Body of pancreas (tissue), 4 donors: ENCODE measurements around the gene ZNF76. TPM values are rescaled to one million over a fixed set of nuclear protein-coding genes. Genes with fewer than 3 reads are reported as not detected.

ENCODE experiments used
- ATAC-seq: fragments of 150-250 bp; one replicate; pipeline ENCODE4 v1.9.1; 2016
- DNase-seq, 4 donors: peaks; one replicate each; pipeline ENCODE4 v3.0.0-alpha.2; 2019
- H3K27ac ChIP-seq, 4 donors: fragments of 200-600 bp; sonication (generic); 1 replicate in 3 of 4; 2 replicates in 1 of 4; pipeline versions ENCODE4 v1.5.1 to v1.6.1; 2016 to 2019; ENCODE audit warnings: mild to moderate bottlenecking in 1 of 4, mixed read lengths in 1 of 4, moderate library complexity in 1 of 4
- H3K27me3 ChIP-seq, 2 donors: fragments of 200-600 bp; sonication (generic); one replicate each; pipeline ENCODE4 v1.6.0; 2016; ENCODE audit warnings: mild to moderate bottlenecking in 1 of 2
- H3K36me3 ChIP-seq, 2 donors: fragments of 200-600 bp; sonication (generic); replicated peaks in 1 of 2; 2 replicates each; pipeline ENCODE4 v1.5.1; 2016; ENCODE audit warnings: low read depth in 2 of 2; ENCODE audit not compliant: insufficient read depth in 1 of 2
- H3K4me1 ChIP-seq: fragments of 200-600 bp; sonication (generic); one replicate; pipeline ENCODE4 v1.6.0; 2016
- H3K4me3 ChIP-seq, 2 donors: fragments of 200-600 bp; sonication (generic); 1 replicate in 1 of 2; 2 replicates in 1 of 2; pipeline ENCODE4 v1.5.1; 2016 to 2019
- H3K9me3 ChIP-seq, 3 donors: fragments of 200-600 bp; sonication (generic); 1 replicate in 2 of 3; 2 replicates in 1 of 3; pipeline ENCODE4 v1.5.1; 2016
- POLR2A ChIP-seq, 3 donors: fragments of 450-650 bp; IDR thresholded peaks; one replicate each; pipeline ENCODE4 v1.6.1; 2016; ENCODE audit warnings: antibody characterized with exemption in 3 of 3, mild to moderate bottlenecking in 2 of 3
- WGBS, 2 donors: methylation state at CpG; one replicate each; pipeline ENCODE4 v1.1.5; 2017; 5-methylcytosine and 5-hydroxymethylcytosine counted together
- intact Hi-C: fragments of 100-400 bp; cut with DNase I; formaldehyde crosslinking; loops from one replicate; pipeline ENCODE4 v1.15.1; 2023
- total RNA-seq, 2 donors: library from RNA; depleted of rRNA; stranded (reverse); fragments of >200 nt; gene quantifications; one replicate each; pipeline ENCODE4 v1.1.0, GENCODE V29; 2016
- TF ChIP-seq, protein P1 (sequence below), 7 experiments: fragments of 450-650 bp in 4 of 7; fragments of 200-600 bp in 3 of 7; sonication (generic) in 3 of 7; IDR thresholded peaks; one replicate each; pipeline ENCODE4 v1.5.1; 2016 to 2019; ENCODE audit warnings: antibody characterized with exemption in 7 of 7

The ZNF76 gene
- total RNA-seq, 2 donors from 2014 or later = 34.2 to 56.7 TPM

DNA sequence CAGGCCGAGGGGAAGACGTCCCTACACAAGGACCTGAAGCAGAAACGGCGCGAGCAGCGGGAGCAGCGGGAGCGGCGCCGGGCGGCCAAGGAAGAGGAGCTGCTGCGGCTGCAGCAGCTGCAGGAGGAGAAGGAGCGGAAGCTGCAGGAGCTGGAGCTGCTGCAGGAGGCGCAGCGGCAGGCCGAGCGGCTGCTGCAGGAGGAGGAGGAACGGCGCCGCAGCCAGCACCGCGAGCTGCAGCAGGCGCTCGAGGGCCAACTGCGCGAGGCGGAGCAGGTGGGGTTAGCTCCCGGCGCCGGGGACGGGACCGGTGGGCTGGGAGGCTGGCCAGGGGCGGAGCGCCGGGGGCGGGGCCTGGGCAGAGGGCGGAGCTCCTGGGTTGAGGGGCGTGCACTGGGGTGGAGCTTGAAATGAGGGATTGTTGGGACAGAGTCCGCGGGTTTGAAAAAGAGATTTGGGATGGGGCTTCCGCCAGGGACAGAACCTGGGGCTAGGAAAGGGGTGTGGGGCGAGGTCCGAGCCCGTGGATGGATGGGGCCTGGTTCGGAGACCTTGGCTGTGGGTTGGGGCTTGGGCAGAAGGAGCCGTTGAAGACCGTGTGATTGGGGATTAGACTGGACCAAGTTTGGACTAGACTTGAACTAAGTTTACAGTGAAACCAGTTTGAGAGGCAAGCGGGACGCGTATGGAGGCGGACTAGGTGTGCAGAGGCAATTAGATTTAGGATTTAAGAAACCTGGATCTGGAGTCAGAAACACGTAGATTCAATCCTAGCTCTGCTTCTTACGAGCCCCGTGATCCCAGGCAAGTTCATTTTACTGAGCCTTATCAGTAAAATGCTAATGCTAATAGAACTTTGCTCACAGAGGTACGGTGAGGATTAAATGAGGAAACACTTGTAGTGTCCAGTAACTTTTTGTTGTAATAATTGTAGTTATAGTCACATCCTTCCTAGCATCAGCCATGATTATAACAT lies 58.9 kb downstream of the ZNF76 start:
- ATAC-seq = peak; percentile 98
- TF ChIP-seq, protein P1, sequence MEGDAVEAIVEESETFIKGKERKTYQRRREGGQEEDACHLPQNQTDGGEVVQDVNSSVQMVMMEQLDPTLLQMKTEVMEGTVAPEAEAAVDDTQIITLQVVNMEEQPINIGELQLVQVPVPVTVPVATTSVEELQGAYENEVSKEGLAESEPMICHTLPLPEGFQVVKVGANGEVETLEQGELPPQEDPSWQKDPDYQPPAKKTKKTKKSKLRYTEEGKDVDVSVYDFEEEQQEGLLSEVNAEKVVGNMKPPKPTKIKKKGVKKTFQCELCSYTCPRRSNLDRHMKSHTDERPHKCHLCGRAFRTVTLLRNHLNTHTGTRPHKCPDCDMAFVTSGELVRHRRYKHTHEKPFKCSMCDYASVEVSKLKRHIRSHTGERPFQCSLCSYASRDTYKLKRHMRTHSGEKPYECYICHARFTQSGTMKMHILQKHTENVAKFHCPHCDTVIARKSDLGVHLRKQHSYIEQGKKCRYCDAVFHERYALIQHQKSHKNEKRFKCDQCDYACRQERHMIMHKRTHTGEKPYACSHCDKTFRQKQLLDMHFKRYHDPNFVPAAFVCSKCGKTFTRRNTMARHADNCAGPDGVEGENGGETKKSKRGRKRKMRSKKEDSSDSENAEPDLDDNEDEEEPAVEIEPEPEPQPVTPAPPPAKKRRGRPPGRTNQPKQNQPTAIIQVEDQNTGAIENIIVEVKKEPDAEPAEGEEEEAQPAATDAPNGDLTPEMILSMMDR (IDR thresholded peaks at IDR 0.05) = peak in 2 of 7 experiments; percentile 3 to 15
- peak in 2 of 3 donors; percentile 41 to 52 for TF ChIP-seq POLR2A (IDR thresholded peaks at IDR 0.05)
- H3K36me3 ChIP-seq = peaks cover 0 to 2% of the 10 kb centered on the region in 2 donors
- DNase-seq = peak; percentile 84 to 89 (median 86)
- WGBS, 2 donors = 11 to 12% methylated on average over 35 to 49 of the region's 55 CpGs
- peak overlapping the region in 1 of 2 donors; percentile 44 for H3K4me3 ChIP-seq
- intact Hi-C loops = no loop called here
- peaks cover 12% of the 10 kb centered on the region for H3K4me1 ChIP-seq
- no peaks in the 10 kb centered on the region for H3K27me3 ChIP-seq
- no peaks in the 10 kb centered on the region for H3K9me3 ChIP-seq
- peak overlapping the region in 3 of 4 donors; percentile 29 to 59 (median 46) for H3K27ac ChIP-seq

DNA sequence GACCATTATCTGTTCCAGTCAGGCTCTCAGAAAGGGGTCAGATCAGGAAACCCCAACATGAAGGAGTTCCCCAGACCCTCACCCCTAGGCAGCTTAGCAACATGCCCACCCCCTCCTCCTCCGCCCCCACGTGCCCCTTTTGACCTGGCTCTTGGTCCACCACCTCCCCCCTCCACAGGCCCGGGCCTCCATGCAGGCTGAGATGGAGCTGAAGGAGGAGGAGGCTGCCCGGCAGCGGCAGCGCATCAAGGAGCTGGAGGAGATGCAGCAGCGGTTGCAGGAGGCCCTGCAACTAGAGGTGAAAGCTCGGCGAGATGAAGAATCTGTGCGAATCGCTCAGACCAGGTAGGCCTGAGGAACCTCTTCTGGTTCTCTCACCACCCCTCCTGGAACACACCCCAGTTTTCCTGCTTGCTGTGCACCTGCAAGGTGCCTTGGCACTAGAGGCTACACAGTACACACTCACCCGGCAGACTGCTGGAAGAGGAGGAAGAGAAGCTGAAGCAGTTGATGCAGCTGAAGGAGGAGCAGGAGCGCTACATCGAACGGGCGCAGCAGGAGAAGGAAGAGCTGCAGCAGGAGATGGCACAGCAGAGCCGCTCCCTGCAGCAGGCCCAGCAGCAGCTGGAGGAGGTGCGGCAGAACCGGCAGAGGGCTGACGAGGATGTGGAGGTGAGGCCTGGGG lies 60.0 kb downstream of the ZNF76 start:
- DNase-seq = no peak
- Histone ChIP-seq H3K36me3 (peaks cover 0 to 2% of the 10 kb centered on the region in 2 donors), H3K27ac (no peak overlapping the region), H3K9me3 (no peaks in the 10 kb centered on the region), H3K4me3 (no peak overlapping the region), H3K27me3 (no peaks in the 10 kb centered on the region), H3K4me1 (peaks cover 12% of the 10 kb centered on the region)
- intact Hi-C loops = no loop called here
- 89 to 94% methylated on average over 15 to 20 of the region's 20 CpGs for WGBS, 2 donors
- ATAC-seq = no peak
- no peak for TF ChIP-seq POLR2A (IDR thresholded peaks at IDR 0.05)
- TF ChIP-seq, protein P1 (IDR thresholded peaks at IDR 0.05) = no peak

DNA sequence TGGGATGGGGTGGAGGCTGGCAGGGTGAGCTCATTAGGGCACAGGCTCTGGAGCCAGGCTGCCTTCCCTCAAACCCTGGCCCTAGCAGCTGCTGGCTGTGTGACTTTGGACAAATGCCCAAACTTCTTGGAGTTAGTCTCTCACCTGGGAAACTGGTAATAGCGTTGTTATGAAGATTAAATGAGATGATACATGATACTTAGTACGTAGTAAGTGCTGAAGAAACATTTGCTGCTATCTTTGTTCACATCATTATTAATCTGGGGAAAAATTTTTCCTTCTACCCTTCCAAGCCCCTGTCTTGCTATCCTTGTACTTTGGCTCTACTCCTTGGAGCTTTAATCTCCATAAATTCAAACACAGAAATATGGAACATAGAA lies 60.5 kb downstream of the ZNF76 start:
- Histone ChIP-seq H3K27me3 (no peaks in the 10 kb centered on the region), H3K27ac (no peak overlapping the region), H3K4me3 (no peak overlapping the region), H3K9me3 (no peaks in the 10 kb centered on the region), H3K36me3 (peaks cover 0 to 2% of the 10 kb centered on the region in 2 donors), H3K4me1 (peaks cover 12% of the 10 kb centered on the region)
- TF ChIP-seq, protein P1 (IDR thresholded peaks at IDR 0.05) = no peak
- no peak for TF ChIP-seq POLR2A (IDR thresholded peaks at IDR 0.05)
- intact Hi-C loops = no loop called here
- ATAC-seq (no peak), DNase-seq (no peak)
- WGBS, 2 donors = 91 to 92% methylated on average over 2 of the region's 2 CpGs

- Histone ChIP-seq H3K4me1 (peaks cover 12% of the 10 kb centered on the region), H3K4me3 (no peak overlapping the region), H3K27ac (no peak overlapping the region), H3K9me3 (no peaks in the 10 kb centered on the region), H3K36me3 (peaks cover 0 to 2% of the 10 kb centered on the region in 2 donors), H3K27me3 (no peaks in the 10 kb centered on the region)
- intact Hi-C loops = no loop called here
- DNase-seq (no peak), ATAC-seq (no peak)
- TF ChIP-seq POLR2A (IDR thresholded peaks at IDR 0.05) = no peak
- TF ChIP-seq, protein P1 (IDR thresholded peaks at IDR 0.05) = no peak
- WGBS, 2 donors = 91% methylated on average over 8 of the region's 8 CpGs
Measured at GRCh38 chr6:35321091-35321490, 61.6 kb downstream of the ZNF76 start.
